LNCAP (cell line): ENCODE measurements around the gene RD3L.

ENCODE experiments used
- TF ChIP-seq, protein P1 (sequence below): fragments of 450-650 bp; IDR thresholded peaks from 2 replicates; pipeline ENCODE4 v1.5.1; 2017; ENCODE audit warnings: mild to moderate bottlenecking

RD3L gene

DNA sequence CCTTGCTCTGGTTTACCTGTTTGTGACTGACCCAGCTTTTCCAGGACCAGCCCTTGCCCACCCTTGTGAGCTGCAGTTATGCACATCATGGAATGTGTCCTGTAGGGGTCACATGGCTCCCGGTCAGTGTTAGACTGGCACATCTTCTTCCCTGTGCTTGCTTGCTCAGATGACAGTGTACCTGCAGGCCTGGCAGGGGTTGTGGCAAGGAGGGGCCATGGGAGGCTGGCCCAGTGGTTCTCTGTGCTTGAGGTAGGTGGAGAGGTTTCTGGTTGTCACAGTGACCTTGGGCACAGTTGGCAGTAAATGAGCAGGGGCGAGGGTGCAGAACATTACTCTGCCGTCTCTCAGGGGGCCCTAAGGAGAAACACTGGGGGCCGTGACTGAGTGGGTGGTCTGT, 27.6 kb upstream of the RD3L start:
- TF ChIP-seq, protein P1, sequence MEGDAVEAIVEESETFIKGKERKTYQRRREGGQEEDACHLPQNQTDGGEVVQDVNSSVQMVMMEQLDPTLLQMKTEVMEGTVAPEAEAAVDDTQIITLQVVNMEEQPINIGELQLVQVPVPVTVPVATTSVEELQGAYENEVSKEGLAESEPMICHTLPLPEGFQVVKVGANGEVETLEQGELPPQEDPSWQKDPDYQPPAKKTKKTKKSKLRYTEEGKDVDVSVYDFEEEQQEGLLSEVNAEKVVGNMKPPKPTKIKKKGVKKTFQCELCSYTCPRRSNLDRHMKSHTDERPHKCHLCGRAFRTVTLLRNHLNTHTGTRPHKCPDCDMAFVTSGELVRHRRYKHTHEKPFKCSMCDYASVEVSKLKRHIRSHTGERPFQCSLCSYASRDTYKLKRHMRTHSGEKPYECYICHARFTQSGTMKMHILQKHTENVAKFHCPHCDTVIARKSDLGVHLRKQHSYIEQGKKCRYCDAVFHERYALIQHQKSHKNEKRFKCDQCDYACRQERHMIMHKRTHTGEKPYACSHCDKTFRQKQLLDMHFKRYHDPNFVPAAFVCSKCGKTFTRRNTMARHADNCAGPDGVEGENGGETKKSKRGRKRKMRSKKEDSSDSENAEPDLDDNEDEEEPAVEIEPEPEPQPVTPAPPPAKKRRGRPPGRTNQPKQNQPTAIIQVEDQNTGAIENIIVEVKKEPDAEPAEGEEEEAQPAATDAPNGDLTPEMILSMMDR: no peak

DNA sequence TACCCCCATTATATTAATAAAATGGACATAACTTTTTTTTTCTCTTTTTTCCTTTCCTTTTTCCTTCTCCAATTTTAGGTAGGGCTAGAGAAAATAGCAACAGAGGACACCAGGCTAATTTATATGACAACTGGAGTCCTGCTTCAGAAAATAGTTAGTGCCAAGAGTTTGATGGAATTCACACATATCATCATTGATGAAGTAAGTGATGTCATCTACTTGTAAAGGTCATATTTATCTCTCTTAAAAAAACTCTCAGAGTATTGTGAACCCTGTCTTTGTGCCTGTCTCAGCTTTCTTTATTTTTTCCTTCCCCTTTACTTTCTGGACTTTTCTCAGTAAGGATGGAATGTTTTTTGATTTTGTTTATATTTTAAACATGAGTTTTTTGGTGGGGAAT, 24.3 kb upstream of the RD3L start:
- TF ChIP-seq, protein P1: no peak

DNA sequence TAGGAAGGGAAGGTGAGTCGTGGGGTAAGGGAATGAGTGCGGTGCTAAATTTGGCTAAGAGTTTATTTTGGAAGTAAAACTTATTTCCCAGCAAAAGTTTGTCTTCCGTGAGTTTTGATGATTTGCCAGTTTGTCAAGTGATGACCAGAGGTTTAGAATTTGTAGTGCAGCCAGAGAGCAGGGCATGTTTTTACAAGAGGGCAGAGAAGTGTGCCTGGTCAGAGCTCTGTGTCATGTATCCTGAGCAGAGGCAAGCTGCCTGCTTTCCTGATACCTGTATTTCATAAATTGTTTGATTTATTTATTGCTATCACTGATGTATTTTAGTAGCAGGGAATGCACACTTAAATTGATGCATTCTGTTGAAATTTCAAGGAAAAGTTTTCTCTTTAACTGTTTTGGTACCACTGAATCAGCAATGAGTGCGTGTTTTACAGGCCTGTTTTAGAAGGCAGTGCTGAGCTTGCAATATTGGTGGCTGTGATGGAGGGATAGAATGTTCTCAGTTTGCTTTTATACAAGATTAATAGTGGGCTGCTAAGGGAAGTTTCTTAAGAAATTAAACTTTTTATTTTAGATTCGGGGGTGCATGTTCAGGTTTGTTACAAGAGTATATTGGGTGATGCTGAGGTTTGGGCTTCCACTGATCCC, 19.7 kb upstream of the RD3L start:
- TF ChIP-seq, protein P1: no peak

DNA sequence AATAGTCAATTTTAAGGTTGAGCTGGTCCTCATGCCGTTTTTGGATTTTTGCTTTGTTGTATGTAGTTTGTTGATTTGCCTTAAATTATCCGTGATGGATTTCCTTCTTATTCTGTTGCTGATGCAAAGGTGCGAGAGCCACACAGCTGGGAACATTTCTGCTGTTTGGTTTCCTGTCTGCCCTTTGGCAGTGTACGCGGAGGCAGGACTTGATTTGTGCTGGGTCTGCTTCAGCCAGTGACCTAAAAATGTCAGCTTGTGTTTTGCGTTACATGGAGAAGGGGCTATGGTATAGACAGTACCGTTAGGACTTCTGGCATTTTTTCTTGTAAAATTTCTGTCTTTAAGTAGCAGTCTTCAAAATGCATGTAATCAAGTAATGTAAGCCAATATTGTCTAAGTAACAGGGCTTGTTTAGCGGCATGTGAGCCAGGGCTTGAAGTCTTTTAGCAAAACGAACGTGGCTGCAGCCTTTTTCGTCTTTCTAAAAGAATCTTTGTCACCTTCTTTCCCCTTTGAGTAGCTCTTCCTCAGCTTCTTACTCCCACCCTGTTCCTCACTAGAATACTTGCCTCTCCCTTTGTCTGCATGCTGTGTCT, 18.2 kb upstream of the RD3L start:
- TF ChIP-seq, protein P1: no peak

DNA sequence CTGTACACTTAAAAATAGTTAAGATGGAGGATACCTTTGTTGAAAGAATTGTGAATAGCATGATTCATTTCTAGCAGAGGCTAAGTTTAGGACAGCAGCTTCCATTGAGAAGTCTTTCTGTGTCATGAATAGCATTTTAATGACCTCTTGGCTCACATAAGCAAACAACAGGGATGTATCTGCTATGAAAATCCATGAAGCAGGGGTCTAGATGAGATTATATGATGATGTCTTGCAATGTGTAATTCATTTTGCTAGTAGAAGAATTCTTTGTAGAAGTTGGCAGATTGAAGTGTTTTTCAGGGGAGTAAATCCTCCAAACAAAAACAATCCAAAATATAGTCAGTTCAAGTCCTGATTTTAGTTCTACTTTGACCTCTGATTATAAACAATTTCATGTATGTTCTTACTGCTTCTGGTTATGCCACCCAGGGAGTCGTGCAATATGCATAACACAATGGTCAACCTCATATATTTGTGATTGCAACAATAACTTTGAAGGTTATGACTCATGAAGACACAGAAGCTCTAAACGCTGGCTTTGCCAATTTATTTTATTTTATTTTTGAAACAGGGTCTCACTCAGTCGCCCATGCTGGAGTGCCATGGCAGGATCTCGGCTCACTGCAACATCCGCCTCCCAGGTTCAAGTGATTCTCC, 6.9 kb upstream of the RD3L start:
- TF ChIP-seq, protein P1: no peak

DNA sequence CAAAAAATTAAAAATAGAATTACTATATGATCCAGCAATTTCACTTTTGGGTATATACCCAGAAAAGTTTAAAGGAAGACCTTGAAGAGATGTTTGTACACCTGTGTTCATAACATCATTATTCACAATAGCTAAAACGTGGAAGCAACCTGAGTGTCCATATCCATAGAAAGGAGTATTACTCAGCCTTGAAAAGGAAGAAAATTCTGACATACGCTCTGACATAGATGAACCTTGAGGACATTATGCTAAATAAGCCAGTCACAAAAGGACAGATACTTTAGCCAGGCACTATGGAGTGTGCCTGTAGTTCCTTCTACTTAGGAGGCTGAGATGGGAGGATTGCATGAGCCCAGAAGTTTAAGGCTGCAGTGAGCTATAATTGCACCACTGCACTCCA, 6.1 kb upstream of the RD3L start:
- TF ChIP-seq, protein P1: no peak

DNA sequence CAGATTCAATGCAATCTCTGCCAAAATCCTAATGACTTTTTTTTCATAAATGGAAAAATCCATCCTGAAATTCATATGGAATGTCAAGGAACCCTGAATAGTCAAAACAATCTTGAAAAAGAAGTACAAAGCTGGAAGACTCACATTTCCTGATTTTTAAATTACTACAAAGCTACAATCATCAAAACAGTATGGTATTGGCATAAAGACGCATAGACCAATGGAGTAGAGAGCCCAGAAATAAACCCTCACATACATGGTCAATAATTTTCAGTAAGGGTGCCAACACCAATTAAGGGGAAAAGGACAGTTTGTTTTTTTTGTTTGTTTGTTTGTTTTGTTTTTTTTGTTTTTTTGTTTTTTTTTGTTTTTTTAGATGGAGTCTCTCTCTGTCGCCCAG, 4.6 kb upstream of the RD3L start:
- TF ChIP-seq, protein P1: no peak
